Embryonic facial prominence (tissue), 1 donor: ENCODE data around the gene B9D1.

Experiments
- DNase-seq: peaks from one replicate; pipeline ENCODE4 v3.0.0-alpha.2; 2016; ENCODE audit errors: extremely low spot score

Gene B9D1

GRCh38 chr17:19303367-19303776 lies 59.2 kb downstream of the B9D1 start:
- DNase-seq = no peak

GRCh38 chr17:19302791-19303331 lies 59.7 kb downstream of the B9D1 start:
- DNase-seq = no peak

GRCh38 chr17:19301973-19302372 lies 60.5 kb downstream of the B9D1 start:
- no peak for DNase-seq

GRCh38 chr17:19301274-19301951 lies 61.1 kb downstream of the B9D1 start:
- no peak for DNase-seq

GRCh38 chr17:19299866-19300265 lies 62.7 kb downstream of the B9D1 start:
- no peak for DNase-seq

- DNase-seq = no peak
Measured at GRCh38 chr17:19299214-19299747, 63.2 kb downstream of the B9D1 start.

GRCh38 chr17:19298569-19299213 lies 63.8 kb downstream of the B9D1 start:
- DNase-seq = no peak

GRCh38 chr17:19296786-19297778 lies 65.4 kb downstream of the B9D1 start:
- DNase-seq = no peak

- DNase-seq = no peak
Measured at GRCh38 chr17:19295473-19296135, 66.9 kb downstream of the B9D1 start.

- DNase-seq = no peak
Measured at GRCh38 chr17:19294443-19294842, 68.1 kb downstream of the B9D1 start.
